VCaP (cell line): ENCODE data around the gene CNP.

ENCODE experiments used
- H3K27ac ChIP-seq: fragments of 450-650 bp; 2 replicates; pipeline ENCODE4 v1.5.1; 2017
- TF ChIP-seq, protein P1 (sequence below): fragments of 450-650 bp; conservative IDR thresholded peaks from 2 replicates; pipeline ENCODE4 v1.5.1; 2017; ENCODE audit warnings: mild to moderate bottlenecking, moderate library complexity

Gene CNP

DNA sequence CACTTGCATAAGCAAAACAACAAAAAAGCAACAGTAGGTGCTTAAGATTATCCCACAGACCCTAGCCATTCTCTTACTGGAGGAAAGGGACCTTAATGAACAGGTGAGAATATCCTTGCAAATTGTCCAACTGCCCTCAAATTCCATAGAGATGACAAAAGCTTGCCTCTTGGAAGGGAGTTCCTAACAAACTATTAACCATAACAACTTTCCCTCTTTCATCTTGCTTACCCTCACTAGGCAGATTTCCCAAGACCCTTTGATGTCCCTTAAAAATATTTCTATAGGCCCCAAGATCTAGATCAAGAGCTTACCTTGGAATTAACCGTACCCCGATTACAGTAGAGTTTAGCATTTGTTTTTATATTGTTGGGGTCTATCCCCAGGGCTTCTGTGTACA lies 21.8 kb downstream of the CNP start:
- TF ChIP-seq, protein P1, sequence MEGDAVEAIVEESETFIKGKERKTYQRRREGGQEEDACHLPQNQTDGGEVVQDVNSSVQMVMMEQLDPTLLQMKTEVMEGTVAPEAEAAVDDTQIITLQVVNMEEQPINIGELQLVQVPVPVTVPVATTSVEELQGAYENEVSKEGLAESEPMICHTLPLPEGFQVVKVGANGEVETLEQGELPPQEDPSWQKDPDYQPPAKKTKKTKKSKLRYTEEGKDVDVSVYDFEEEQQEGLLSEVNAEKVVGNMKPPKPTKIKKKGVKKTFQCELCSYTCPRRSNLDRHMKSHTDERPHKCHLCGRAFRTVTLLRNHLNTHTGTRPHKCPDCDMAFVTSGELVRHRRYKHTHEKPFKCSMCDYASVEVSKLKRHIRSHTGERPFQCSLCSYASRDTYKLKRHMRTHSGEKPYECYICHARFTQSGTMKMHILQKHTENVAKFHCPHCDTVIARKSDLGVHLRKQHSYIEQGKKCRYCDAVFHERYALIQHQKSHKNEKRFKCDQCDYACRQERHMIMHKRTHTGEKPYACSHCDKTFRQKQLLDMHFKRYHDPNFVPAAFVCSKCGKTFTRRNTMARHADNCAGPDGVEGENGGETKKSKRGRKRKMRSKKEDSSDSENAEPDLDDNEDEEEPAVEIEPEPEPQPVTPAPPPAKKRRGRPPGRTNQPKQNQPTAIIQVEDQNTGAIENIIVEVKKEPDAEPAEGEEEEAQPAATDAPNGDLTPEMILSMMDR = no peak
- H3K27ac ChIP-seq = no peak overlapping the region

GRCh38 chr17:41989702-41990419 lies 23.3 kb downstream of the CNP start:
- TF ChIP-seq, protein P1 = no peak
- H3K27ac ChIP-seq = no peak overlapping the region

DNA sequence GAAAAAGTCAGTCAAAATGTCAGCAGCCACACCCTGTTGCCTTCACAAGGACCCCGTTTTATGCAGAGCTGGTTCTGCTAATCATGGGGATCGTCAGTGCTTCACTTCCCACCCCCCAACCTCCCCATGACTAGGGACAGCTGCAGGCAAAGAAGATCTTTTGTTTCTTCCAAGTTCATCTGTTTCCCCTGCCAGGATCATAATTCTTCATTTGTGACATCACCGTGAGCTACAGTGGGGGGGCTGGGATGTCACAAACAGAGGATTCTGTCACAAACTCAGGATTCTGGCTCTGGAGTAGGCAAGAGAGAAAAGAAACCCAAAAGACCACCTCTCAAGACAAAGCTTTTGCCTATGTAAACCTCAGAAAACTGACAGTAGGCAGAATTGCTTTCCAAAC lies 26.0 kb downstream of the CNP start:
- no peak overlapping the region for H3K27ac ChIP-seq
- TF ChIP-seq, protein P1 = no peak

- no peak overlapping the region for H3K27ac ChIP-seq
- TF ChIP-seq, protein P1 = no peak
Measured at GRCh38 chr17:41996855-41997164, 30.2 kb downstream of the CNP start.

GRCh38 chr17:41998497-41998896 lies 31.9 kb downstream of the CNP start:
- no peak overlapping the region for H3K27ac ChIP-seq
- TF ChIP-seq, protein P1 = no peak

DNA sequence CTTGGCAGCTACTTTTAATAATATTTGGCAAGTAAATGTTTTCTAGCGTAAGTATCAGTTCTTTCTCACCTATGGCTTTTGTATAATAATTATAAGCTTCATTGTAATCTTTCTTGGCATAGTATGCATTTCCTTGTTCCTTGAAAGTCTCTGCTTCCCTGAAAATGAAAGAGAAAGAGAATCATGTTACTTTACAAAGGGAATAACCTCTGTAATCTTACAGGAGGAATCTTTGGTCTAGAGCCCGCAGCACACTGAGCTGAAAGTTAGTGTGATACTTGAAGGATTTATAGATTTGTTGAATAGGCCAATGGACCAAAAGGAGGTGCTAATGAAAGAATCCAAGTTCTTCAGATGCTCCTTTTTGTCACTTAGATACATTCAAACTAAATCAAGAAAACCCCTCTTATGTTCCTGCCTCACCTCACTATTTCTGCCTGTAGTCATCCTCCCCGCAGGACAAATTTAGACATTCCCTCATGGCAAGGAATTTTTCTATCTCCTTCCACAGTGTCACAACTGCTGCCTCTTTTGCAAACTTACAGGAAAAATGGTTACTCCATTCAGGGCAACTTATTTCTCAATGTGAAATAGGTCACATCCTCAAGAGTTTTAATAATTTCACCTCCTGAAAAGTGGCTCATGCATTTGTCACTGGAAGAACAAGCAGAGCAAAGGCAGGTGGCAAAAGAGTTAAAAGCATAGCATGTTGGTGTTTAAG lies 34.0 kb downstream of the CNP start:
- H3K27ac ChIP-seq = no peak overlapping the region
- TF ChIP-seq, protein P1 = no peak

DNA sequence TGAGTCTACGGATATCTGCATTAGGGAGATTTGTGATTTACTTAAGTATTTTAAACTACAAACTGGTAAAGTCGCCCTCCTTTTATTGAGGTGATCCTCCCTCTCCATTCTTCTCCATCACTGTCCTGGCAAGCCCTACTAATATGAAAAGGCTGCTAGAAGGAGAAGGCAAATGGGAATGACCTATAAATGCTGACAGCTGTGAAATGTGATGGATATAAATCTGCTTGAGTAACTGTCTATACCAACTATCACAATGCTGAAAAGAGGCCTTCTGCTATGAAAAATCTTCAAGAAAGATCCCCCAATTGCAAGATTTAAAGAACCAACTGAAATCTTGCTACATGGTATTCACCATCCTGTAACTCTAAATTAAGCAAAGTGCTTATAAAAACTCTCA lies 35.1 kb downstream of the CNP start:
- H3K27ac ChIP-seq = no peak overlapping the region
- TF ChIP-seq, protein P1 = no peak
